ENCODE measurements around the gene ABCA7. TPM values are rescaled to one million over a fixed set of nuclear protein-coding genes. Genes with fewer than 3 reads are reported as not detected.
"Not testable (repeated sequence)": the region's sequence is repeated elsewhere in the genome, so short reads cannot be mapped to it uniquely, and the experiment has no call there.

Gene ABCA7
- total RNA-seq, 1 donor from 2014 or later = 16.3 TPM

DNA sequence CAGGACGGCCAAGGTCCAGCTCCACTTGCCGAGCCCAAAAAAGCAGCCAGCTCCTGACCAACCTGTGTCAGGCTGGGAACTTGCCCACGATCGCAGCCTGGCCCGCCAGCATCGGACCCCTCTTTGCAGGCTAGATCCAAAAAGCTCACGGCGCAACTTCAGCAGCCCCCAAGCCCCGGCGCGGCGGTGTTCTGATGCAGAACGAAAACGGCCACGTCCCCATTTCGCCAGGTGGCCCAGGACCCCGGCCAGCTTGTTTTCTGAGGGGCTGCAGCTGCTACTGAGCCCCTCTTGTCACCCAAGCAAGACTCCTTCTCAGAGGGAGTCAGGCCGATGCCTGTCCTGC lies 20.3 kb upstream of the ABCA7 start:
- H3K4me3 Mint-ChIP-seq = peak overlapping the region; percentile 94
- no peaks in the 10 kb centered on the region for H3K9me3 Mint-ChIP-seq
- no peak for TF ChIP-seq CTCF (conservative IDR thresholded peaks at IDR 0.05)
- DNase-seq (ENCODE audit: low read depth, low spot score) = no peak
- H3K36me3 Mint-ChIP-seq (ENCODE audit: low read depth) = no peaks in the 10 kb centered on the region
- peaks cover 31% of the 10 kb centered on the region for H3K4me1 Mint-ChIP-seq
- peaks cover 6% of the 10 kb centered on the region for H3K27me3 Mint-ChIP-seq (ENCODE audit: low read depth)
- H3K27ac Mint-ChIP-seq (ENCODE audit: unreplicated experiment) = peak overlapping the region; percentile 67

- H3K27me3 Mint-ChIP-seq (ENCODE audit: low read depth) = peaks cover 6% of the 10 kb centered on the region
- H3K9me3 Mint-ChIP-seq = no peaks in the 10 kb centered on the region
- peak overlapping the region; percentile 94 for H3K4me3 Mint-ChIP-seq
- H3K27ac Mint-ChIP-seq (ENCODE audit: unreplicated experiment) = peak overlapping the region; percentile 67
- H3K4me1 Mint-ChIP-seq = peaks cover 31% of the 10 kb centered on the region
- no peaks in the 10 kb centered on the region for H3K36me3 Mint-ChIP-seq (ENCODE audit: low read depth)
- no peak for TF ChIP-seq CTCF (conservative IDR thresholded peaks at IDR 0.05)
- no peak for DNase-seq (ENCODE audit: low read depth, low spot score)
Observed at GRCh38 chr19:1019980-1020867, 19.7 kb upstream of the ABCA7 start.

DNA sequence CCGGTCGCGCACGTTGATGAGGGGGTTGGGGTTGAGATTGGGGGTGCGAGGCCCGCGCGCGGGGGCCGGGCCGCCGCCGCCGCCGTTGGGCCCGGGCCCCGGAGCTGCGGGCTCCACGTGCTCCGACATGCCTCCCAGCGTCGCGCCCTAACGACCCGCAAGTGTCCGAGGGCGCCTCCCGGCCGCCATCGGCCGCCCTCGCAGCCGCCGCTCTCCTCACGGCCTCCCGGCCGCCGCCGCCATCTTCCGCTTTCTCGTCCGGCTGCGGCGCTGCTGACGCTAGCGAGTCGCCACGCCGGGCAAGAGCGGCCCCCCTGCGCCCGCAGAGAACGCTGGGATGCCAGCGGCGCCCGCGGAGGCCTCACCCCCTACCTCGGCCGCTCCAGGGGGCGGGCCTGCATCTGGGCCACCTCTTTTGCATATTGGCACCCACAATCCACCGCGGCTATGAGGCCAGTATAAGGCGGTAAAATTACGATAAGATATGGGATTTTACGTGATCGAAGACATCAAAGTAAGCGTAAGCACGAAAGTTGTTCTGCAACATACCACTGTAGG lies 19.0 kb upstream of the ABCA7 start, which contains the start of gene TMEM259:
TSS of gene TMEM259 (minus strand) at position 256 of the 558 bp plus-strand sequence. CDS start at position 129, 127 bp downstream.
- peaks cover 34% of the 10 kb centered on the region for H3K4me1 Mint-ChIP-seq
- H3K4me3 Mint-ChIP-seq = peak within 1 kb of the TSS; percentile 94
- peak; percentile 94 for DNase-seq (ENCODE audit: low read depth, low spot score)
- H3K36me3 Mint-ChIP-seq (ENCODE audit: low read depth) = no peaks in the 10 kb centered on the region
- no peaks in the 10 kb centered on the region for H3K9me3 Mint-ChIP-seq
- H3K27ac Mint-ChIP-seq (ENCODE audit: unreplicated experiment) = peak within 1 kb of the TSS; percentile 99
- H3K27me3 Mint-ChIP-seq (ENCODE audit: low read depth) = peaks cover 6% of the 10 kb centered on the region
- no peak for TF ChIP-seq CTCF (conservative IDR thresholded peaks at IDR 0.05)

GRCh38 chr19:1023883-1024188 lies 16.1 kb upstream of the ABCA7 start:
- H3K27ac Mint-ChIP-seq (ENCODE audit: unreplicated experiment); H3K9me3 Mint-ChIP-seq; H3K27me3 Mint-ChIP-seq (ENCODE audit: low read depth); H3K36me3 Mint-ChIP-seq (ENCODE audit: low read depth); DNase-seq (ENCODE audit: low read depth, low spot score): not testable (repeated sequence)
- peaks cover 23% of the 10 kb centered on the region for H3K4me1 Mint-ChIP-seq
- peak overlapping the region; percentile 71 for H3K4me3 Mint-ChIP-seq

DNA sequence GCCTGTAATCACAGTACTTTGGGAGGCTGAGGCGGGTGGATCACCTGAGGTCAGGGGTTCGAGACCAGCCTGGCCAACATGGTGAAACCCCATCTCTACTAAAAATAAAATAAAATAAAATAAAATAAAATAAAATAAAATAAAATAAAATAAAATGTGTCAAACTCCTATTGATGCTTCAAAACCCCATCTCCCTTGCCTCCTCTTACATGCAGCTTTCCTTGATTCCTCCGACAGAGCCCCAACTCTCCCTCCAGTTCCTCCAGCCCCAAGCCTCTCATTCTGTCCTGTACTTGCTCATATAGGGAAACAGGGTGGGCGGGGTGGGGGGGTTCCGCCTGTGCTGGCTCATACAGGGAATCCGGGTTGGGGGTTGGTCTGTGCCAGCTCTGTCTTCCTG lies 14.8 kb upstream of the ABCA7 start:
- DNase-seq (ENCODE audit: low read depth, low spot score); H3K36me3 Mint-ChIP-seq (ENCODE audit: low read depth); H3K27ac Mint-ChIP-seq (ENCODE audit: unreplicated experiment); H3K9me3 Mint-ChIP-seq; H3K27me3 Mint-ChIP-seq (ENCODE audit: low read depth): not testable (repeated sequence)
- H3K4me1 Mint-ChIP-seq = peaks cover 18% of the 10 kb centered on the region
- peak overlapping the region; percentile 57 for H3K4me3 Mint-ChIP-seq

DNA sequence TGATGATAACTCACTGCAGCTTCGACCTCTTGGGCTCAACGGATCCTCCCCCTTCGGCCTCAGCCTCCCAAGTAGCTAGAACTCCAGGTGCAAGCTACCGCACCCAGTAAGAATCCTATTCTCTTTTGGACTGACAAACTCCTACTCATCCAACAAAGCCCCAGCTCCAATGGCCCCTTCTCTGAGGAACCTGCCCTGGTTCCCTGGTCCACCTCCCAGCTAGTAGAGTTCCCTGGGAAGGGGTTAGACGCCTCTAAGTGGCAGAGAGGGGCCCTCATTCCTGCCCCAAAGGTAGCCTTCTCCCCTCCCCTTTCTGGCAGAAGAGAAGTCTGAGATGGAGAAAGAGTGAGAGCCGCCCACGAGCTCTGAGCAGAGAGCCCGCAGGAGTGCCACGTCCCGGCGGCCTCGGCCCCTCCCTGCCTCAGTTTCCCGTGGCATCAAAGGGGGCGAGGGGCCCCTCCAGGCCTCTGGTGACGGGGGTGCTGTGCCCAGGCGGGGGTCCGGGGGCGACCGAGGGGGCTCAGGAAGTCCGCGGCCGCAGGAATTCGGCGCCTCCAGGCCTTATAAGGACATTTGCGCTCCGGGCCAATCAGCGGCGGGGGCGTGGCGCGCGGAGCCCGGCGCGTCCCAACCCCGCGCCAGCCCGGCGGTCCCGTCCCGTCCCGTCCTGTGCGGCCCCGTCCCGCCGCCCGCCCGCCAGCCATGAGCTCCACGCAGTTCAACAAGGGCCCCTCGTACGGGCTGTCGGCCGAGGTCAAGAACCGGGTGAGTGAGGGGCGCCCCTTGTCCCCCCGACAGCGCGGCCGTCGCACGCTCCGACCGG lies 13.7 kb upstream of the ABCA7 start, which contains the start of gene CNN2:
TSS of gene CNN2 (plus strand) at position 649 of the 823 bp plus-strand sequence. CDS start at position 703, 54 bp downstream.
- H3K4me3 Mint-ChIP-seq = peak within 1 kb of the TSS; percentile 92
- TF ChIP-seq CTCF (conservative IDR thresholded peaks at IDR 0.05) = no peak
- H3K27me3 Mint-ChIP-seq (ENCODE audit: low read depth) = peaks cover 5% of the 10 kb centered on the region
- DNase-seq (ENCODE audit: low read depth, low spot score) = peak; percentile 62
- H3K4me1 Mint-ChIP-seq = peaks cover 15% of the 10 kb centered on the region
- no peaks in the 10 kb centered on the region for H3K36me3 Mint-ChIP-seq (ENCODE audit: low read depth)
- H3K27ac Mint-ChIP-seq (ENCODE audit: unreplicated experiment) = peak within 1 kb of the TSS; percentile 98
- H3K9me3 Mint-ChIP-seq = no peaks in the 10 kb centered on the region

Data from neural crest cell (in vitro differentiated cells).